K562 (cell line): ENCODE results near the gene INKA2. TPM values are rescaled to one million over a fixed set of nuclear protein-coding genes. Genes with fewer than 3 reads are reported as not detected.

Experiments
- BDP1 ChIP-seq: IDR thresholded peaks from 3 replicates; pipeline ENCODE4 v1.6.1; 2011; ENCODE audit not compliant: insufficient read length, insufficient read depth
- DACH1 ChIP-seq: fragments of 450-650 bp; IDR thresholded peaks from 2 replicates; pipeline ENCODE4 v1.6.1; 2018; ENCODE audit not compliant: partially characterized antibody
- ESRRB ChIP-seq: fragments of 250-450 bp; sonication (Bioruptor Pico); IDR thresholded peaks from 2 replicates; pipeline ENCODE4 v1.5.0; 2020; ENCODE audit warnings: mild to moderate bottlenecking, moderate library complexity, borderline replicate concordance
- GABPB1 ChIP-seq: sonication (generic); formaldehyde crosslinking; IDR thresholded peaks from 2 replicates; pipeline ENCODE4 v1.8.0; 2022; ENCODE audit warnings: mild to moderate bottlenecking, missing genetic modification reagents
- GABPB2 ChIP-seq: fragments of 250-450 bp; sonication (Bioruptor Pico); conservative IDR thresholded peaks from 2 replicates; pipeline ENCODE4 v1.5.1; 2021; ENCODE audit warnings: mild to moderate bottlenecking
- GTF2E2 ChIP-seq: fragments of 200-800 bp; sonication (Bioruptor generic); IDR thresholded peaks from 2 replicates; pipeline ENCODE4 v1.6.1; 2016; ENCODE audit warnings: missing genetic modification characterization, missing compliant biosample characterization
- L3MBTL2 ChIP-seq: fragments of 450-650 bp; IDR thresholded peaks from 2 replicates; pipeline ENCODE4 v1.6.1; 2016; ENCODE audit warnings: mild to moderate bottlenecking, moderate library complexity
- MEF2D ChIP-seq: conservative IDR thresholded peaks from 2 replicates; pipeline ENCODE4 v1.6.1; 2016; ENCODE audit warnings: low read depth, missing genetic modification characterization, missing compliant biosample characterization
- NELFE ChIP-seq: IDR thresholded peaks from 2 replicates; pipeline ENCODE4 v1.6.1; 2011; ENCODE audit warnings: mild to moderate bottlenecking; ENCODE audit not compliant: insufficient read depth, insufficient read length
- PCBP1 ChIP-seq: fragments of 200-400 bp; formaldehyde crosslinking; IDR thresholded peaks from 2 replicates; pipeline ENCODE4 v1.6.1; 2018; ENCODE audit warnings: mild to moderate bottlenecking, low read depth, low read length; ENCODE audit not compliant: poor library complexity, severe bottlenecking
- POU5F1 ChIP-seq: fragments of 150-350 bp; IDR thresholded peaks from 2 replicates; pipeline ENCODE4 v1.6.1; 2014; ENCODE audit warnings: borderline replicate concordance, low read length, low read depth, mild to moderate bottlenecking; ENCODE audit not compliant: partially characterized antibody
- SRSF9 ChIP-seq: fragments of 200-400 bp; formaldehyde crosslinking; IDR thresholded peaks from 2 replicates; pipeline ENCODE4 v1.6.1; 2017; ENCODE audit warnings: low read depth, low read length, borderline replicate concordance
- UBTF ChIP-seq, 2 experiments: IDR thresholded peaks; 2 replicates each; pipeline ENCODE4 v1.6.1; 2012; ENCODE audit warnings: improper control_type of control experiment in 2 of 2, low read depth in 2 of 2, low read length in 2 of 2, borderline replicate concordance in 1 of 2
- ZBED1 ChIP-seq: IDR thresholded peaks from 2 replicates; pipeline ENCODE4 v1.6.1; 2014
- ZBTB2 ChIP-seq: fragments of 450-650 bp; IDR thresholded peaks from 2 replicates; pipeline ENCODE4 v1.6.1; 2016; ENCODE audit warnings: antibody characterized with exemption
- ZNF224 ChIP-seq: sonication (generic); formaldehyde crosslinking; IDR thresholded peaks from 2 replicates; pipeline ENCODE4 v1.8.0; 2022; ENCODE audit warnings: mild to moderate bottlenecking, missing genetic modification reagents
- ZNF561 ChIP-seq: fragments of 450-650 bp; formaldehyde crosslinking; conservative IDR thresholded peaks from 2 replicates; pipeline ENCODE4 v1.4.0; 2020; ENCODE audit warnings: mild to moderate bottlenecking, moderate library complexity
- ZNF79 ChIP-seq: fragments of 250-450 bp; sonication (Bioruptor Pico); IDR thresholded peaks from 2 replicates; pipeline ENCODE4 v1.4.0; 2020; ENCODE audit warnings: low read depth, mild to moderate bottlenecking, moderate library complexity
- polyA plus RNA-seq, 8 experiments: library from polyadenylated mRNA; depleted of rRNA in 4 of 8; stranded (reverse) in 5 of 8; unstranded in 3 of 8; fragments of >200 nt; fragmentation: Nextera tagmentation in 2 of 8; fragmentation: Illumina TruSeq in 1 of 8; extraction: Ambion mirVana in 2 of 8; extraction: Trizol in 1 of 8; gene quantifications; 2 replicates each; pipeline versions ENCODE4 v1.2.1 to v1.2.3, GENCODE V29; 2011 to 2014; ENCODE audit warnings: inconsistent platforms in 1 of 8, missing spikeins in 1 of 8
- total RNA-seq, 7 experiments: library from RNA; depleted of rRNA in 6 of 7; stranded (reverse); fragments of >200 nt in 6 of 7; fragmentation: Illumina TruSeq in 2 of 7; extraction: Trizol in 2 of 7; gene quantifications; 2 replicates each; pipeline versions ENCODE4 v1.2.1 to v1.2.3, GENCODE V29; 2011 to 2021; ENCODE audit warnings: low replicate concordance in 1 of 7
- TF ChIP-seq, protein P1 (sequence below): sonication (generic); formaldehyde crosslinking; IDR thresholded peaks from 2 replicates; pipeline ENCODE4 v1.8.0; 2023; ENCODE audit warnings: missing genetic modification reagents, mild to moderate bottlenecking, borderline replicate concordance

INKA2 gene
- total and polyA plus RNA-seq, 9 of the 15 experiments (the other 6 are each of a cell fraction or from before 2014, with no cell fraction given), result 0.04 to 1.4 (median 0.26) TPM; not detected in 1

DNA sequence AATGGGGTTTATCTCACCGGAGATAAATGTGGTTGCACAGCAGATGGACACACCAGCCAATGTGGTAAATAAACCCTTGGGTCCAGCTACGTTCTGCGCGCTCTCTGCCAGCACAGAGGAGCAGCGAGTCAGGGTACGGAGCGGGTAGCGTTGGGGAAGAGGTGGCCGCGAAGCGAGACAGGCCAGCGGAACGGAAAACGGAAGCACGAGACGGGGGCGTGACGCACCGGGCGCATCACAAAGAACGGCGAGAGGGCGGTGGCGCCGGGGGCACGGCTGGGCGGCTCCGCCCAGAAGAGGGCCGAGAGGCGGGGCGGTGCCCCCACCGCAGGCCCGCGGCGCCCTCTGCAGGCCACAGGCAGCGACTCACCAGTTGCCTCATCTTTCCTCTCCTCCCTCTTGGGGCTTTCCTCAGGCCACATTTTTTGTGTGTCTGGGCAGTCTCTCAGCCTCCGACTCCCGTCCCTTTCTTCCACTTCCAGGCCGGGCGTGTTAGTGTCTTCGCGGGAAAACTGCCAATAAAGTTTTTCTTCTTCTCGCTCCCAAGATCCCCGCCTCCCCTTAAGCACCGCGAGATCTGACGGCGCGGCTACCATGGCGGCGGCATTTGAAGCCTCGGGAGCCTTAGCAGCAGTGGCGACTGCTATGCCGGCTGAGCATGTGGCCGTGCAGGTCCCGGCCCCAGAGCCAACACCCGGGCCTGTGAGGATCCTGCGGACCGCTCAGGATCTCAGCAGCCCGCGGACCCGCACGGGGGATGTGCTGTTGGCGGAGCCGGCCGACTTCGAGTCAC, 16.3 kb upstream of the INKA2 start, which contains the start of gene DDX20 (continued):
- TF ChIP-seq UBTF (IDR thresholded peaks at IDR 0.05; ENCODE audit: borderline replicate concordance in 1 of 2, low read depth in 2 of 2, low read length in 2 of 2) (peak in 1 of 2 experiments; percentile 64; a peak in 2 of 4 replicates), SRSF9 (no peak), DACH1 (no peak), ZNF79 (CRISPR knock-in tag) (no peak), PCBP1 (no peak), POU5F1 (no peak), ZBED1 (peak; percentile 81; the same call in 1 of the 2 replicates), NELFE (no peak), GTF2E2 (tag) (peak; percentile 98), ZNF224 (no peak), BDP1 (no peak), GABPB1 (peak; percentile 91), ZNF561 (CRISPR knock-in tag) (no peak), MEF2D (peak; percentile 49), ESRRB (CRISPR knock-in tag) (no peak), L3MBTL2 (peak; percentile 91), GABPB2 (CRISPR knock-in tag) (no peak), ZBTB2 (peak; percentile 53)
- TF ChIP-seq, protein P1, sequence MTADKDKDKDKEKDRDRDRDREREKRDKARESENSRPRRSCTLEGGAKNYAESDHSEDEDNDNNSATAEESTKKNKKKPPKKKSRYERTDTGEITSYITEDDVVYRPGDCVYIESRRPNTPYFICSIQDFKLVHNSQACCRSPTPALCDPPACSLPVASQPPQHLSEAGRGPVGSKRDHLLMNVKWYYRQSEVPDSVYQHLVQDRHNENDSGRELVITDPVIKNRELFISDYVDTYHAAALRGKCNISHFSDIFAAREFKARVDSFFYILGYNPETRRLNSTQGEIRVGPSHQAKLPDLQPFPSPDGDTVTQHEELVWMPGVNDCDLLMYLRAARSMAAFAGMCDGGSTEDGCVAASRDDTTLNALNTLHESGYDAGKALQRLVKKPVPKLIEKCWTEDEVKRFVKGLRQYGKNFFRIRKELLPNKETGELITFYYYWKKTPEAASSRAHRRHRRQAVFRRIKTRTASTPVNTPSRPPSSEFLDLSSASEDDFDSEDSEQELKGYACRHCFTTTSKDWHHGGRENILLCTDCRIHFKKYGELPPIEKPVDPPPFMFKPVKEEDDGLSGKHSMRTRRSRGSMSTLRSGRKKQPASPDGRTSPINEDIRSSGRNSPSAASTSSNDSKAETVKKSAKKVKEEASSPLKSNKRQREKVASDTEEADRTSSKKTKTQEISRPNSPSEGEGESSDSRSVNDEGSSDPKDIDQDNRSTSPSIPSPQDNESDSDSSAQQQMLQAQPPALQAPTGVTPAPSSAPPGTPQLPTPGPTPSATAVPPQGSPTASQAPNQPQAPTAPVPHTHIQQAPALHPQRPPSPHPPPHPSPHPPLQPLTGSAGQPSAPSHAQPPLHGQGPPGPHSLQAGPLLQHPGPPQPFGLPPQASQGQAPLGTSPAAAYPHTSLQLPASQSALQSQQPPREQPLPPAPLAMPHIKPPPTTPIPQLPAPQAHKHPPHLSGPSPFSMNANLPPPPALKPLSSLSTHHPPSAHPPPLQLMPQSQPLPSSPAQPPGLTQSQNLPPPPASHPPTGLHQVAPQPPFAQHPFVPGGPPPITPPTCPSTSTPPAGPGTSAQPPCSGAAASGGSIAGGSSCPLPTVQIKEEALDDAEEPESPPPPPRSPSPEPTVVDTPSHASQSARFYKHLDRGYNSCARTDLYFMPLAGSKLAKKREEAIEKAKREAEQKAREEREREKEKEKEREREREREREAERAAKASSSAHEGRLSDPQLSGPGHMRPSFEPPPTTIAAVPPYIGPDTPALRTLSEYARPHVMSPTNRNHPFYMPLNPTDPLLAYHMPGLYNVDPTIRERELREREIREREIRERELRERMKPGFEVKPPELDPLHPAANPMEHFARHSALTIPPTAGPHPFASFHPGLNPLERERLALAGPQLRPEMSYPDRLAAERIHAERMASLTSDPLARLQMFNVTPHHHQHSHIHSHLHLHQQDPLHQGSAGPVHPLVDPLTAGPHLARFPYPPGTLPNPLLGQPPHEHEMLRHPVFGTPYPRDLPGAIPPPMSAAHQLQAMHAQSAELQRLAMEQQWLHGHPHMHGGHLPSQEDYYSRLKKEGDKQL (CRISPR knock-in tag), result no peak
